Peyer's patch (tissue), 4 donors: Measurements from ENCODE around the gene CPEB4.

Source experiments
- POLR2A ChIP-seq, 2 donors: fragments of 450-650 bp; IDR thresholded peaks; one replicate each; pipeline ENCODE4 v1.5.1; 2017; ENCODE audit warnings: antibody characterized with exemption in 2 of 2, mild to moderate bottlenecking in 2 of 2, moderate library complexity in 2 of 2
- TF ChIP-seq, protein P1 (sequence below), 6 experiments: fragments of 450-650 bp in 4 of 6; fragments of 200-600 bp in 2 of 6; sonication (generic) in 1 of 6; IDR thresholded peaks; one replicate each; pipeline ENCODE4 v1.5.1; 2017 to 2019; ENCODE audit warnings: antibody characterized with exemption in 6 of 6, mild to moderate bottlenecking in 3 of 6, moderate library complexity in 1 of 6

DNA sequence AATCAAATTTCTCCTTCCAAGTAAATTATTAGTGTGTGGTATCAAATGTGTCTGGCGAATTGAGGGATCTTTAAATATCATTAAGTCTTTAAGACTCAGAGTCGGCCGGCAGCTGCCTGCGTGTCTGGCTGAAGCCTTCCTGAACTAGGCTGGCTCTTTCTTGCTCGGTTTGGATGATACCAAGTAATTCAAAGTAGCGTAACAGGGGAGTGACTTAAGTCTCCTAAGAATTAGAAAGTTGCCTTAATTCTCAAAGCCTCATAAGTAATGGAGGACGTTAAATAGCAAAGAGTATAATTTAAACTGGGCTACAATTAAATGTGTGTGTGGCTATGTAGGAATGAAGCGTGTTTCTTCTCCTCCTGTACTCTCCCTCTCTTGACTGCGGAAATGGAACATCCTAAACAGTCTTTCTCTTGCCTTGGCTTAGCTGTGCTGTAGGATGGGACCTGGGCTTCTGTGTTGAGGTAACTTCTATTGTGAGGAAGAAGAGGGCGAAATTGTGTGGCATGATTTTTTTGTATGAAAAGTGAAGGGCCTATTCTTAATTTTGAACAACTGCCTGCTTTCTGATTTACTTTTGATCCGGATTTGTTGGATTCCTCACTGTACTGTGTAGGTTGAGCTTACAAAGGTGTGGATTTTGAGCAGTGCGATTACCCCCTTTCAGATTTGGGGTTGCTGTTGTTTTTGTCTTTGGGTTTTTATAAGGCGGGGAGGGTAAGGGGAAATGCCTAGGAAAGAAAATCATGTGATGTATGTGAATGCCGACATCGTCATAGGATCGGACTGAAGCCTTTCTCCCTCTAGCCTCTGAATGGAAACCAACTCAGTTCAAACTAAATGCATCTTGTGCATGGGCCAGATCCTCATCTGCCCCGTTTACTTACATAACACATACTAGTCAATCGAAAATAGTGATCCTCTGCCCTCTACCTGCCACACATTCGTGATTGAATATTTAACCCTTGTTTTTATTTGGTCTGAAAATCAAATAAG is 29.9 kb downstream of the CPEB4 start:
- TF ChIP-seq POLR2A (IDR thresholded peaks at IDR 0.05): peak; percentile 23 to 54
- TF ChIP-seq, protein P1, sequence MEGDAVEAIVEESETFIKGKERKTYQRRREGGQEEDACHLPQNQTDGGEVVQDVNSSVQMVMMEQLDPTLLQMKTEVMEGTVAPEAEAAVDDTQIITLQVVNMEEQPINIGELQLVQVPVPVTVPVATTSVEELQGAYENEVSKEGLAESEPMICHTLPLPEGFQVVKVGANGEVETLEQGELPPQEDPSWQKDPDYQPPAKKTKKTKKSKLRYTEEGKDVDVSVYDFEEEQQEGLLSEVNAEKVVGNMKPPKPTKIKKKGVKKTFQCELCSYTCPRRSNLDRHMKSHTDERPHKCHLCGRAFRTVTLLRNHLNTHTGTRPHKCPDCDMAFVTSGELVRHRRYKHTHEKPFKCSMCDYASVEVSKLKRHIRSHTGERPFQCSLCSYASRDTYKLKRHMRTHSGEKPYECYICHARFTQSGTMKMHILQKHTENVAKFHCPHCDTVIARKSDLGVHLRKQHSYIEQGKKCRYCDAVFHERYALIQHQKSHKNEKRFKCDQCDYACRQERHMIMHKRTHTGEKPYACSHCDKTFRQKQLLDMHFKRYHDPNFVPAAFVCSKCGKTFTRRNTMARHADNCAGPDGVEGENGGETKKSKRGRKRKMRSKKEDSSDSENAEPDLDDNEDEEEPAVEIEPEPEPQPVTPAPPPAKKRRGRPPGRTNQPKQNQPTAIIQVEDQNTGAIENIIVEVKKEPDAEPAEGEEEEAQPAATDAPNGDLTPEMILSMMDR (IDR thresholded peaks at IDR 0.05): peak in 3 of 6 experiments; percentile 2 to 27 (median 10)
